Measurements from ENCODE around the gene SNIP1.
"Not testable (repeated sequence)": the region's sequence is repeated elsewhere in the genome, so short reads cannot be mapped to it uniquely, and the experiment has no call there.

Gene SNIP1

DNA sequence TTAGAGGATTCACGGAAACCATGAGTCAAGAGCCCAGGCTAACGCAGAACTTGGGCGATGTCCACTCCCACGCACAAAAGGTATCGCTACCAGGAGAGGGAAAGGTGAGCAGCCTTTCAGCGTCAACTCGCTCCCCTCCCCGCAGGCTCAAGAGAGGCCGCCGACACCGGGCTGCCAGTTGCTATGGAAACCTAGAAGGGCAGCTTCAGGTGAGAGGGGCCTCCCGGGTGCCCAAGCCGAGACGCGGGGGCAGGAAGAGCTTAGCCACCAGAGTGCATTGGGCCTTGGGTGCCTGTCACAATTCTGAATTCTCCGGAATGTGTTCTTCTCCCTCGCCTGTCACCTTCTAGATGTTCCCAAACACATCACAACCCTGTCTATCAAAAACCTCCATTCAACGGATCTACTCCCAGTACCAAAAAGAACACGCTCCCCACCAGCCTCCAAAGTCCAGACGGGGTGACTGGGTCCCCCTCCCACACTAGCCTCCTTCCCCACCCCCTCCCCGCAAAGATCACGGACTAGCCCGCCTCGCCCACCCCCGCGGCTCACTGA, 40.2 kb downstream of the SNIP1 start:
- H3K27me3 Mint-ChIP-seq, result no peaks in the 10 kb centered on the region

DNA sequence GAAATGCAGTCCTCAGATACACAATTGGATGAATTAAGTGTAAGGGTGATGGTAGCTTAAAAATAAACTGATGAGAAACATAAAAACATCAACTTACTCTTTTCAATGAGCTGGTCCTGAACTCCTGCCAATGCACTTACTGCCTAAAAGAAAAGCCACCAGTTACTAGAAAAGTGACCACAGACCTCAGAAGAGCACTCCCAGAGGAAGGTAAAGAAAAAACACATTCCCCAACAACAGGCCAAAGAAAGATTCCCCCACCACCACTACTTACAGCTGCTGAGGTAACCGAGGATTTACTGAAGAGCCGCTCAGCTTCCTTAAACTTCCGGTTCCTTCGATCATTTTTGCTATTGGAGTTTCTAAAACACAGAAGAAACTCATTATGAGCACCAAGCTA, 44.9 kb downstream of the SNIP1 start:
- ATAC-seq (ENCODE audit: low read depth) (no peak), DNase-seq (ENCODE audit: low spot score in 2 of 2) (no peak)
- Mint-ChIP-seq H3K4me1 (peaks cover 34% of the 10 kb centered on the region), H3K27ac (no peak overlapping the region), H3K9me3 (no peaks in the 10 kb centered on the region), H3K36me3 (peaks cover 18% of the 10 kb centered on the region), H3K4me3 (no peak overlapping the region), H3K27me3 (no peaks in the 10 kb centered on the region)

More for the DNA sequence above, 40.2 kb downstream of the SNIP1 start:
- peak; percentile 8 for ATAC-seq (ENCODE audit: low read depth)
- H3K9me3 Mint-ChIP-seq, result no peaks in the 10 kb centered on the region
- peaks cover 7% of the 10 kb centered on the region for H3K36me3 Mint-ChIP-seq
- peak overlapping the region; percentile 96 for H3K4me3 Mint-ChIP-seq
- H3K4me1 Mint-ChIP-seq, result peaks cover 27% of the 10 kb centered on the region
- H3K27ac Mint-ChIP-seq, result peak overlapping the region; percentile 95
- peak; percentile 12 to 25 for DNase-seq (ENCODE audit: low spot score in 2 of 2)

DNA sequence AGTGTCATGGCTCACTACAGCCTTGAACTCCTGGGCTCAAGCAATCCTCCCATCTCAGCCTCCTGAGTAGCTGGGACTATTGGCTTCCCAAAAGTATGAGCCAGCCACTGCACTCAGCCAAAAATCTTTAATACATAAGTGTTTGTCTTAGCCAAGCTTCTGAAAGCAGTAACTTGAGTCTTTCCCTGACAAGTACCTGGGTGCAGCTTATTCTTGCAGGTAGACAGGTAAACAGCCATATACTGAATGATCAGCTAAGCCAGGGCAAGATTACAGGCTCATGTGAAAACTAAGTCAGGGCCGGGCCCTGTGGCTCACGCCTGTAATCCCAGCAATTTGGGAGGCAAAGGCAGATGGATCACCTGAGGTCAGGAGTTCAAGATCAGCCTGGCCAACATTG, 47.4 kb downstream of the SNIP1 start:
- H3K27ac Mint-ChIP-seq, result peak overlapping the region; percentile 81
- no peaks in the 10 kb centered on the region for H3K9me3 Mint-ChIP-seq
- no peak for DNase-seq (ENCODE audit: low spot score in 2 of 2)
- peak overlapping the region; percentile 3 for H3K4me3 Mint-ChIP-seq
- peaks cover 23% of the 10 kb centered on the region for H3K4me1 Mint-ChIP-seq
- ATAC-seq (ENCODE audit: low read depth), result no peak
- H3K36me3 Mint-ChIP-seq, result peaks cover 19% of the 10 kb centered on the region
- no peaks in the 10 kb centered on the region for H3K27me3 Mint-ChIP-seq

DNA sequence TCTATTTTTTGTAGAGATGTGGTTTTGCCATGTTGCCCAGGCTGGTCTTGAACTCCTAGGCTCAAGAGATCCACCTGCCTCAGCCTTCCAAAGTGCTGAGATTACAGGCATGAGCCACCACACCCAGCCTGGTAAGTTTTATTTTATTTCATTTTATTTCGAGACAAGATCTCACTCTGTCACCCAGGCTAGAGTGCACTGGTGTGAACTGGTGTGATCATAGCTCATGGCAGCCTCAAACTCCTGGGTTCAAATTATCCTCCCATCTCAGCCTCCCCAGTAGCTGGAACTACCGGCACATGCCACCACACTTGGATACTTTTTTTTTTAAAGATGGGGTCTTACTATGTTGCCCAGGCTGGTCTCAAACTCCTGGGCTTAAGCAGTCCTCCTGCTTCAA, 51.3 kb downstream of the SNIP1 start:
- not testable (repeated sequence) for H3K9me3 Mint-ChIP-seq; H3K4me1 Mint-ChIP-seq; H3K27me3 Mint-ChIP-seq; ATAC-seq (ENCODE audit: low read depth); H3K4me3 Mint-ChIP-seq; DNase-seq (ENCODE audit: low spot score in 2 of 2); H3K27ac Mint-ChIP-seq
- H3K36me3 Mint-ChIP-seq, result peaks cover 27% of the 10 kb centered on the region

DNA sequence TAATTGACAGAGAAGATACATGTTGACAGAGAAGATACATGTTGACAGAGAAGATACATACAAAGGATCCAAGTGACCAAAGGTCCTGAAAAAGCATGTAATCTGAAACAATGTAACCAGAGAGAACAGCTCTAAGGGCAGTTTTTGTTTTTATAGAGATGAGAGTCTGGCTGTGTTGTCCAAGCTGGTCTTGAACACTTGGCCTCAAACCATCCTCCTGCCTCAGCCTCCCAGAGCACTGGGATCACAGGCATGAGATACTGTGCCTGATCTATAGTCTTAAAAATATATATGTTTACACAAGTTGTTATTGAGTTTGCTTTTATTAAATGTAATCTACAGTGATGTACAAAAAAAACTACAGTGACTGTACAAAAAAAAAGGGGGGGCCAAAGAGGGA, 52.0 kb downstream of the SNIP1 start:
- Mint-ChIP-seq H3K4me3 (no peak overlapping the region), H3K36me3 (peaks cover 25% of the 10 kb centered on the region), H3K27me3 (no peaks in the 10 kb centered on the region), H3K27ac (no peak overlapping the region), H3K9me3 (no peaks in the 10 kb centered on the region), H3K4me1 (peaks cover 2% of the 10 kb centered on the region)
- no peak for DNase-seq (ENCODE audit: low spot score in 2 of 2)
- no peak for ATAC-seq (ENCODE audit: low read depth)

DNA sequence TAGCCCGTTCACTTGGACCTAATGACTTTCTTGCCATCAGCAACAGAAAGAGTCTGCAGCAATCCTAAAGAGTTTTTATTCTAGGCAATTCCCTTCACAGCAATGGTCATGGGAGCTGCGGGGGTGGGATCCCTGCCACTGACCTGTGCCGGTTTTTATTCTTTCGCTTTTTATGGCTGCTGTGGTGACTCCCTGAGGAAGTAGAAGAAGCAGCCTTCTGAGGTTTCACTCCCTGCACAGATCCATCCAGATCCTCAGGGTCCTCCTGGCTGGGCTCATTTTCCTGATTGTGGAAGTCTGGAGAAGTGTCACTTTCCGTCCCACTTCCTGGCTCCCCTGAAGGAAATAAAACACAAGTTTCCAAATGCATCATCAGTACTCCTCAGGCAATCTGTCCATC, 52.4 kb downstream of the SNIP1 start:
- Mint-ChIP-seq H3K27me3 (no peaks in the 10 kb centered on the region), H3K36me3 (peaks cover 25% of the 10 kb centered on the region), H3K4me1 (peaks cover 2% of the 10 kb centered on the region), H3K4me3 (no peak overlapping the region), H3K9me3 (no peaks in the 10 kb centered on the region), H3K27ac (no peak overlapping the region)
- DNase-seq (ENCODE audit: low spot score in 2 of 2) (no peak), ATAC-seq (ENCODE audit: low read depth) (no peak)

- Mint-ChIP-seq H3K4me1 (no peaks in the 10 kb centered on the region), H3K27ac (no peak overlapping the region), H3K36me3 (peaks cover 20% of the 10 kb centered on the region), H3K4me3 (no peak overlapping the region), H3K27me3 (no peaks in the 10 kb centered on the region), H3K9me3 (no peaks in the 10 kb centered on the region)
- no peak for ATAC-seq (ENCODE audit: low read depth)
- DNase-seq (ENCODE audit: low spot score in 2 of 2), result no peak
These were observed 55.0 kb downstream of the SNIP1 start for GRCh38 chr1:37498872-37499617.

DNA sequence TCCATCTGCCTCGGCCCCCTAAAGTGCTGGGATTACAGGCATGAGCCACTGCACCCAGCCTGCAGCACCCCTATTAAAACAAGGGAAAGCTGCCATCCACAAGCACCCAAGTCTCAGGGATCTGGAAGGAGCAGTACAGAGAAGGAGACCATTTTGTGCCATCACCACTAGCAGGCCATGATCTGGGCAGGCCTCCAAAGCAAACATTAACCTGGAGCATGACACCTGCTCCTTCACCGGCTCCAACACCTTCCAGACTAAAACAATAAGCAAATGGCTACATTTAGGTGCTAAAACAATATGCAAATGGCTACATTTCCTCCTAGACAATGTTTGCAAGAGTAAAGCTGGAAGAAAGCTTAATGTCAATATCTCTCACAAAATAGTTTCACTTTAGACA, 56.3 kb downstream of the SNIP1 start:
- H3K36me3 Mint-ChIP-seq, result peaks cover 29% of the 10 kb centered on the region
- no peak for DNase-seq (ENCODE audit: low spot score in 2 of 2)
- H3K27me3 Mint-ChIP-seq, result no peaks in the 10 kb centered on the region
- H3K9me3 Mint-ChIP-seq, result no peaks in the 10 kb centered on the region
- no peak overlapping the region for H3K4me3 Mint-ChIP-seq
- H3K27ac Mint-ChIP-seq, result no peak overlapping the region
- no peak for ATAC-seq (ENCODE audit: low read depth)
- H3K4me1 Mint-ChIP-seq, result no peaks in the 10 kb centered on the region

DNA sequence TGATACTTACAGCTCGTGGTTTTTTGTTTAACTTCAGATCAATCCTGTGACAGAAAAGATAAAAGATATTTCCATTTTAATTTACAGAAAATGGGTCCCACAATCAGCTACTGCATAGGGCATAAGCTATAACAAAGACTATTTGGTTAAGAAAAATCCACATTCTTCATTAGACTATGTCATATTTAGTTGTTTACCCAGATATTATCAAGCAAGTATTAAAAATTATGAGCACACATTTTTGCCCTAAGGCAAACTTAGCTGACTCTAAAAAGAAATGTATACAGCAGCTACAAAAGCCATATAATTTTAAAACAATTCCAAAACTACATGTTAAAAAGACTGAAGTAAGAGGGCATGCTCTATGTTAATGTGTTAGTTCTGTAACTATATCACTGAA, 58.2 kb downstream of the SNIP1 start:
- H3K27ac Mint-ChIP-seq, result no peak overlapping the region
- H3K9me3 Mint-ChIP-seq, result no peaks in the 10 kb centered on the region
- ATAC-seq (ENCODE audit: low read depth), result no peak
- no peak overlapping the region for H3K4me3 Mint-ChIP-seq
- H3K27me3 Mint-ChIP-seq, result no peaks in the 10 kb centered on the region
- peaks cover 19% of the 10 kb centered on the region for H3K36me3 Mint-ChIP-seq
- no peak for DNase-seq (ENCODE audit: low spot score in 2 of 2)
- no peaks in the 10 kb centered on the region for H3K4me1 Mint-ChIP-seq

DNA sequence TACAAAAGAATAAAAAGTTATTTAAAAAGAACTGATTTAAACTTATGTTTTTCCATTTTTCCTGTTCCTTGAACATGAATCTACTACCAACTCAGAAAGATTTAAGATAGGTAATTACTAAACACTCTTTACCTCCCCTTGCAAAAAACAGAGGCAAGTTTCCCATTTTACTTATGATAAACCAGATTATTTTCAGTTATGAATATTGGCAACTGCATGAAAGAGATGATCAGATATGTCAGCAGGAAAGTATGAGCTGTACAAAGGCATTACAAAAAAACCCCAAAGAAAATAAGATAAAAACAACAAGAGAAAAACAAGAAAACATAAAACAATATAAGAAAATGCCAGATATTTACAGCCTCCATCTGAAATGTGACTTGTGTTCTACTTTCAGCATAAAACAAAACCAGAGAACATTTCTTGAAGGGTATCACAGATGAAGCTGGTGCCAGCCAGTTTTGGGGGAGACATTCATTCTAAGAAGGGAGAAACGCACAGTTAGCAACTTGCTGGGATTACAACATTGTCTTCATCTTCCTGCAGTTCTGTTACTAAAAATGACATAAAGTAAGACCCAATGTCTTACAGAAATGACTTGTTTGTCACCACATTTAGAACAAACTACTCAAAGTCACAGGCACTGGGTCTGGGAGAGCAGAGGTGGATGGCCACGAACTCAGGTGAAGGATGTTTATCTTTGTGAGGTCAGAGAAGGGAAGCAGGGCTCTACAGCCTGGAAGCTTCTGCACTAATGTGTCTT, 60.6 kb downstream of the SNIP1 start:
- peak overlapping the region; percentile 73 for H3K27ac Mint-ChIP-seq
- no peaks in the 10 kb centered on the region for H3K27me3 Mint-ChIP-seq
- H3K4me3 Mint-ChIP-seq, result no peak overlapping the region
- DNase-seq (ENCODE audit: low spot score in 2 of 2) (no peak), ATAC-seq (ENCODE audit: low read depth) (no peak)
- no peaks in the 10 kb centered on the region for H3K9me3 Mint-ChIP-seq
- H3K36me3 Mint-ChIP-seq, result peaks cover 20% of the 10 kb centered on the region
- peaks cover 2% of the 10 kb centered on the region for H3K4me1 Mint-ChIP-seq

DNA sequence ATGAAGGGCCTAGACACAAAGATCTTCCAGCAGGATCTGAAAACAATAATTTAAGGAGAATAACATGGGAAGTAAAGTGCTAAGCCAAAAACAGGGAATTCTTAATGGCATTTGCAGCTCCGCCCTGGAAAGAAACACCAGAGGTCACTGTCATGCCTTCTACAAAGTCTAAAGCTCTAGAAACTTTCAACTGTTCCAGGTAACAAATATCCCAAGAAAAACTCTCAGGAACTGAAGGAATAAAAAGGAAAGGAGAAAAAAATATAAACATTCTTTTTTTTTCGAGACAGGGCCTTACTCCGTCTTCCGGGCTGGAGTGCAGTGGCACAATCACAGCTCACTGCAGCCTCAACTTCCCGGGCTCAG, 66.5 kb downstream of the SNIP1 start:
- ATAC-seq (ENCODE audit: low read depth) (no peak), DNase-seq (ENCODE audit: low spot score in 2 of 2) (no peak)
- Mint-ChIP-seq H3K4me3 (no peak overlapping the region), H3K9me3 (no peaks in the 10 kb centered on the region), H3K27ac (peak overlapping the region; percentile 66), H3K4me1 (peaks cover 17% of the 10 kb centered on the region), H3K27me3 (no peaks in the 10 kb centered on the region), H3K36me3 (peaks cover 13% of the 10 kb centered on the region)

DNA sequence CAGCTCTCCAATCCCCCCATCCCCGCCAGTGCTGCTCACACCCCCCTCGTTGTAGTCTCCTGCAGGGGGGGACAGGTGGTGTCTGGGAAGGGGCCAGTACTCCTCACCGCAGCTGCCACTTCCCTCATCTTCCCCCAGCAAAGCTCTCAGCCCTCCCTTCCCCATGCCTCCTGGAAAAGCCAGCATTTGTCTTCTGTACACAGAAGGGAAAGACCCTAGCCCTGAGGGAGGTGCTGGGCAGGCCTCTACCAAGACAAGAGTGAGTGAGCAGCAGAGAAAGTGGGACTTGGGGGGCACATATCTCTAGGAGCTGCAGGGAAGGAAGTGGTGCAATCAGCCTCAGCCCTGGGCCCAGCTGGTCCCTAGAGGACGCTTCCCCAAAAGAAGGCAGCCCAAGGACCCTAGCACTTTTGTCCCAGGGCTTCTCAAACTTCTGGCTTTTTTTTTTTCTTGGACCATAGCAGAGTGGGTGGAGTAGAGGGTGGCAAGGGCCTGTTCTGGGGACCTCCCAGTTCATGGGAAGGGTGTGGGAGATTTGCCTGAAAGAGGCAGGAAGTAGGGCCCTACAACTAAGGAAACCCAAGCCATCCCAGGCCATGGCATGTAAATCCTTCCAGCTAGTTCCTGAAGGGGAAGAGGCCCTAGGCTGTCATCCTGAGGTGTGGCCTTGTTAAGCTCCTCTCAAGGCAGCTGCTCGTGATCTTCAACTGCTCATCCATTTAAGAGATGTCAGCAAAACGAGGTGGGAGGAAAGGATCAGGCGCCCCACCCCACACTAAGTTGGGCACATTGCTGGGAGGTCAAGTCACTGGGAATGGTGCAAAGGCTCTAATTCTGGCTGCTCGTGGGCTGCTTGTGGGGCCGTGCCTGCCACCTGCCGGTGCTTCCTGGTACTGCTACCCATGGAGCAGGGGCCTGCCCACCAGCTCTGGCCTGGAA, 67.1 kb downstream of the SNIP1 start:
- no peak overlapping the region for H3K4me3 Mint-ChIP-seq
- H3K36me3 Mint-ChIP-seq, result peaks cover 17% of the 10 kb centered on the region

GRCh38 chr1:37485902-37486679, 68.0 kb downstream of the SNIP1 start:
- DNase-seq (ENCODE audit: low spot score in 2 of 2) (no peak), ATAC-seq (ENCODE audit: low read depth) (no peak)
- peak overlapping the region; percentile 66 for H3K27ac Mint-ChIP-seq
- H3K4me1 Mint-ChIP-seq, result peaks cover 29% of the 10 kb centered on the region
- peaks cover 24% of the 10 kb centered on the region for H3K36me3 Mint-ChIP-seq
- no peaks in the 10 kb centered on the region for H3K27me3 Mint-ChIP-seq
- H3K4me3 Mint-ChIP-seq, result no peak overlapping the region
- no peaks in the 10 kb centered on the region for H3K9me3 Mint-ChIP-seq

More for the DNA sequence above, 67.1 kb downstream of the SNIP1 start:
- Mint-ChIP-seq H3K9me3 (no peaks in the 10 kb centered on the region), H3K4me1 (peaks cover 21% of the 10 kb centered on the region), H3K27me3 (no peaks in the 10 kb centered on the region), H3K27ac (peak overlapping the region; percentile 66)
- DNase-seq (ENCODE audit: low spot score in 2 of 2), result peak; percentile 81 to 89
- ATAC-seq (ENCODE audit: low read depth), result peak; percentile 81

Data from memory B cell (primary cell).